ENCODE measurements around the gene FYCO1.

Gene FYCO1

GRCh38 chr3:45984331-45985312, 11.0 kb downstream of the FYCO1 start:
- peak; percentile 33 for DNase-seq (ENCODE audit: low read depth)

DNA sequence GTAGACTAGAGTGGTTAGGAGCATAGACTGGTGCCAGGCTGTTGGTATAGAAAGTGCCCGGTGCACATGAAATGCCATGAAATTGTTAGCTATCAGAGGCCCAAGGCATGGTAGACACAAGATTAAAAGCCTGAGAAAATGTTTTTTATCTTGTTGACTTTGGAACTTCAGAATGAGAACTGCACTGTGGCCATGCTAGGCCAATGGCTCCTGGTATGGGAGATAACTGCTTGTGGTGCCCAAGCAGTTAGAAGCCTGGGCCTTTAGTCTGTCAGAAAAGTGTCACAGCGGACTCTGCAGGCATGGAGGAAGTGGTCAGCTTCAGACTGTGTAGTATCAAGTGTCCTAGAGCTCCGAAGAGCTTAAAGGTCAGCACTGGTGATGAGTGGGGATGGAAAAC, 11.9 kb downstream of the FYCO1 start:
- no peak for DNase-seq (ENCODE audit: low read depth)

DNA sequence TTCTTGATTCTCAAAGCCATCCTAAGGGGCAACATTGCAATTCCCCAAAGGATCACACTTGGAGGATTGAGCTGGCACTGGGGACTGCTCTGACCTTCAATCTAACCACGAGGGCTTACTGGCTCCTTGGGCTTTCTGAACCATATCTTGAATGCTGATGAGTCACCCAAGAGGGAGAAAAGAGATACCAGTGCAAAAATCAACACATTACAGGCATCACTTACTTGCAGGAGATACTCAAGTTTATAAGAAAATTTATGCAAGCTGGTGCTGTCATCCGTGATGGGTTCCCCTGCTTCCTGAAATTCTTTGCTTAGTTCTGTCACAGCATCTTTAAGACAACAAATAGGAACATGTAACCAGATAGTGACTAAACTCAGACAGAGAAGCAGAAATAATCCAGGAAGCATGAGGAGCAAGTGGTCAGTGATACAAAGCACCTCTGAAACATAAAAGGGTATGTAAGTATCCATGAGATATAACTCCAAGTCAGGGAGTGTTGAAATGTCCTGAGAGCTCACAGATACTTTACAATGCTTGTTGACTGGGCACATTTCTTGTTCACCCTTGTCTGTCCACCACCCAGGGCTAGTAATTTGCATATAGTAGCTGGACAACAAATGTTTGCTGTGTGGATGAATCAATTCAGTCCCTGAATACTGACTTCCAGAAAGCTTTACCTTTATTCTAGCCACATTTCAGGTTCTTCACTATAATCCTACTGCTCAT, 14.1 kb downstream of the FYCO1 start:
- no peak for DNase-seq (ENCODE audit: low read depth)

GRCh38 chr3:45980819-45981218, 14.8 kb downstream of the FYCO1 start:
- no peak for DNase-seq (ENCODE audit: low read depth)

GRCh38 chr3:45980229-45980813, 15.3 kb downstream of the FYCO1 start:
- no peak for DNase-seq (ENCODE audit: low read depth)

DNA sequence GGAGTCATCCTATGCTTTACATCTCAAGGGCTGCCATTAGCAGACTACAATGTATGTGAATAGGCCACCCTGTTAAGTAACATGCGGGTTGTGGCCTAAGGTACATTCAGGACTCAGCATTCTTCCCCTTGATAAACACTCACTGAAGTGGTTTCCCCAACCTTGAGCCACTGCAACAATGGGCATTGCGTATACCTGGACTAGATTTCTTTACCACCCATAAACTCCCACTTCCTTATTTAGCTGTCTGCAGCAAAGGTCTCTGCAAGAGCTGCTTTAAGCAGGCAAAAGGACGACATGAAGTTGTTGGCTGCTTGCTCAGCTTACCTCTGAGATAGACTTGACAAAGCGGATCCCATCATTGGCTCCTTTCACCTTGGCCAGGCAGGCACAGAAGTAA, 16.2 kb downstream of the FYCO1 start:
- no peak for DNase-seq (ENCODE audit: low read depth)

DNA sequence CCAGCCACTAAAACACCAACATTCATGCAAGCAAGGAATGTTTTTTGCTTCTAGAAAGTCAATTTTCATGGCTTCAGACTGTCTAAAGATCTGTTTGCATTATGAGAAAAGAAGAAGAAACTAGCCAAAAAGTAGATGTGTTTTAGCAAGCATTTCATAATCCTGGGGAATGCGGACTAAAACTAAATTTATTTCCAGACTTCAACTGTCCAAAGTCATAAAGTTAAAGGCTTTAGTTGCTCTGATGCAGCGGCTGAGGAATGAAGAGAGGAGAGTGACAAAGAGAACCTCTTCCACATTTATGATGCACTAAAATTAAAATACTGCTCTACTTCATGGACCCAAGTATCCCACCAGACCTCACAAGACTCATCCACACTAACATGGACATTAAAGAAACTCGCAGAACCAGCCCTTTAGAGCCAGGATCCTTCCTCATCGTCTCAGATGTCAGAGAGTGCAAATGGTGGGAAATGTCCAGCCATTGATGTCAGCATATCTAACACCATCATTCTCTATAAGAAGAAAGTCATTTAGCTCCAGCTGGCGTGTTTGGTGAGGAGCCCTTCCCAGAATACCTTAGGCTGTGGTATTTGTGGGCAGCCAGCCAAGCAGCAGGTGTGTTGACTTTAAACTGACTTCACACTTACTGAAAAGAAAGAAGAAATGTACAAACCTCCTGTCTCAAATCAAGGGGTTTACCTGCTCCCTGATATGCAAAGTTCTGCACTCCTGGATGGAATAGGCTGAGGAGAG, 17.4 kb downstream of the FYCO1 start:
- no peak for DNase-seq (ENCODE audit: low read depth)

DNA sequence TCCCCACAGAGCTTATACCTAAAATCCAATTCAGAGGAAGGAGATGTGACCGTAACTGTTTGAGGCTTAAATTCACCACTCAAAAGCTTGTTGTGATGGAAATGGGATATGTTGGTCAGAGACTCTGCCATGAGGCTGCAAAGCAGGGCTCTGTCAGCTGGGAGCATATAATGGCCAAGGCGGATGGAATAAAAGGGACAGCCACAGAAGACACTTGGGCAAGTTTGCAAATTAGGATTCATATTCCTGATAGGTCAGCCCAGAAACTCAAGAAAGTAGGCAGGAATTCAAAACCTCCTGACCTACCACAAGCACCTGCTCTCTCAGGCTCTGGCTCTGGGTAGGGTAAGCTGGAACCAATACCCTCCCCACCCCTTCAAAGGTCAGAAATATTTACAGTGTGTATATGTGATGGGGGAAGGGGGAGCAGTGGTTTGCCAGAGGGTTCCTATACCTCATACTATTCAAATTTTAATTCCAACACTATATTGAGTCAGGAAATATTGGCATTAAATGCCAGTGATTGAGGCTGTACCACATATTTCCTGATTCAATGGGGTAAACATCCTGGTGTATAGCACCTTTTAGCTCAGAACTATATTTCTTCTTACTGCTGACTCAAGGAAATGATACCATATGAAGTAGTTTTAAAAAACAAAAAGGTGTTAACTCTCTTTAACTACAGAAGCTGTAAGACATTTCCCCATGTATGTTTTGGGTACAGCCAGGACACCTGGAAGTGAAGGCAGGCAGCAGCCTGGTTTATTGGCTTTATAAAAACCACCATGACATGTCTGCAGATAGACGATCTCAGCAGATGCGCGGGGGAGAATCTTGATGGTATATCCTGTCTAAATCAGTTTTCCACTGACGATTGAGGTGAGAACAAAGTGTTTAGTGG, 19.2 kb downstream of the FYCO1 start:
- DNase-seq (ENCODE audit: low read depth) = no peak

- DNase-seq (ENCODE audit: low read depth) = no peak
Measured at GRCh38 chr3:45975686-45976085, 19.9 kb downstream of the FYCO1 start.

GRCh38 chr3:45974686-45975085, 20.9 kb downstream of the FYCO1 start:
- no peak for DNase-seq (ENCODE audit: low read depth)

DNA sequence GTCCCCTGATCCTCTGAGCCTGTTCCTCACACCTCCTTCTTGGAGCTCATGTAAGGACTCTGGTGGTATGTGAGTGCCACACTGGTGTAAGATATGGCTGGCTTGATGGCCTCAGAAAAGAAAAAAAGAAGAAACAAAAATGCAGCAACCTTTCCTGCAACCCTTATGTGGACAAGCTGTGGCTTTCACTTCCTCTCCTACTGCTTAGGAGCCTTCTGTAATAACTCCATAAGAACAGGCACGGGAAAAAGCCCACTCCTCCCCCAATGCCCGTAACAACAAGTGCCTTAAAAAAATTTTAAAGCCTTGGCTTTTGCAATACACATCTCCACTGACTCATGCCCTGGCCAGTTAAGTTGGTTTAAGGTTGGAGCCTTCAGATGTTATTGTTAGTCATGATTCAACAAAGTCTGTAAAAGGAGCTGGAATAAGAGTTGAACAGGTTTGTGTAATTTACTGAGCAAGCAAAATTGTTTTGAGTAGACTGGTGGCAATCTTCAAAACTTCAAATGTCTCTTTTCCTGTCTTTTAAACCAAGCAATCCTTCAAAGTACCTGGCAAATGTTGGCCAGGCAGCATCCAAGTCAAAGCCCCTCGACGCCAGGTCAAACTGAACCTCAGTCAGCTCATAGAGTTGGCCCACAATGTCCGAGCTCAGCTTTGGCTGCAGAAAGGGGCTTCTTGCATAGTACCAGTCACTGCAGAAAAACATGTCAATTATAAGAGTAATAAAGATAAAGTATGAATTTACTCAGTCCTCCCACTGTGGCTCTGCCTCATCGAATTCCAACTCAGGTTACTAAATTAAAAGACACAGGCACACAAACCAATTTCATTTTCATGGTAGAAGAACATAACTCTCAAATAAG, 22.9 kb downstream of the FYCO1 start:
- DNase-seq (ENCODE audit: low read depth) = peak; percentile 66

DNA sequence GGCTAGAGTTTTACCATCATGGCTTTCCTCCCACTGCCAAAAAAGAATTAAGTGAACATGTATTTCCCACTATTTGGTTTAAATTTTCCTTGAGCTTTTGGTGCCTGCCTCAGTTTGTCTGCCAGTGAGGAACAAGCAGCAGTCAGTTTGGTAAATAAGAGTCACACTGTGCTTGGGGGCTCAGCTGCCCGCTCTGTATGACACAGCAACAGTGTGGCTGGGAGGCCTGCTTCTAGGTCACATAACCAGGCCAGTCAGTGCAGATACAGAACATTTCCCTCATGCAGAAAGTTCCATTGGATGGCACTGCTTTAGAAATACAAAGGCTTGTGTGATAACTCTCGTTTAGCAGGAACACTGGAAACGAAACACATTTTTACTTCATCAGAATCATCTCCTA, 25.7 kb downstream of the FYCO1 start:
- no peak for DNase-seq (ENCODE audit: low read depth)

DNA sequence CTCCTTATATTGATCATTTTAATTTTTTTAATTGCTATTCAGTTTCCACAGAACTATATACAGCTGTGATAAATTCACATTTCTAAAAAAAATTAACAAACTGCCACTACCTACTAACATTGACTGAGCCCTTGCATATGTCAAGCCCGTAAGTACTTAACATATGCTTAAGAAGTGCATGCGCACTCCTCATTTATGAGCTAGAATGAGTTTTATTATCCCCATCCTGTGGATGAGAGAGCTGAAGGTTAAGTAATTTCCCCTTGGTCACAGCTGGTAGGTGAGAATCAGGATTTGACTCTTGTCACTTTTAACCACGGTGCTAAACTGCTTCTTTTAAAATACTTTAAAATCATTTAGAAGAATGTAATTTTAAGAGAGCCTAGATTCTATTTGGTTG, 26.5 kb downstream of the FYCO1 start:
- no peak for DNase-seq (ENCODE audit: low read depth)

GRCh38 chr3:45968706-45969105, 26.9 kb downstream of the FYCO1 start:
- DNase-seq (ENCODE audit: low read depth) = peak; percentile 33

GRCh38 chr3:45968149-45968548, 27.5 kb downstream of the FYCO1 start:
- DNase-seq (ENCODE audit: low read depth) = no peak

DNA sequence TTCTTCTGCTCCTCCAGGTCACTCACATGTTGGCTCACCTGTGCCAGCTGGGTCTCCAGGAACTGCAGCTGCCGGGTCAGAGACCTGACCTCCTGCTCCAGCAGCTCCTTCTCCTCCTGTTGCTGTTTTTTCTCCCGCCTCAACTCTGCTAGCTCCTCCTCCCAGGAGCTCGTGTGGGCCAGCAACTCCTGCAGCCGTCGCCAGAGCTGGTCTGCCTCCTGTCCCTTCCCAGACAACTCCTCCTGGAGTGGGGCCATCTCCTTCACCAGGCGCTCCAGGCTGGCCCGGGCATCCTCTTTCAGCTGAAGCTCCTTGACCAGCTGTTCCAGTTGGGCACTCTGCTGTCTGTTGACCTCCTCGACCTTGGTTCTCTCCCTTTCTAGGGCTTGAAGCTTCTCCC, 27.9 kb downstream of the FYCO1 start:
- no peak for DNase-seq (ENCODE audit: low read depth)

DNA sequence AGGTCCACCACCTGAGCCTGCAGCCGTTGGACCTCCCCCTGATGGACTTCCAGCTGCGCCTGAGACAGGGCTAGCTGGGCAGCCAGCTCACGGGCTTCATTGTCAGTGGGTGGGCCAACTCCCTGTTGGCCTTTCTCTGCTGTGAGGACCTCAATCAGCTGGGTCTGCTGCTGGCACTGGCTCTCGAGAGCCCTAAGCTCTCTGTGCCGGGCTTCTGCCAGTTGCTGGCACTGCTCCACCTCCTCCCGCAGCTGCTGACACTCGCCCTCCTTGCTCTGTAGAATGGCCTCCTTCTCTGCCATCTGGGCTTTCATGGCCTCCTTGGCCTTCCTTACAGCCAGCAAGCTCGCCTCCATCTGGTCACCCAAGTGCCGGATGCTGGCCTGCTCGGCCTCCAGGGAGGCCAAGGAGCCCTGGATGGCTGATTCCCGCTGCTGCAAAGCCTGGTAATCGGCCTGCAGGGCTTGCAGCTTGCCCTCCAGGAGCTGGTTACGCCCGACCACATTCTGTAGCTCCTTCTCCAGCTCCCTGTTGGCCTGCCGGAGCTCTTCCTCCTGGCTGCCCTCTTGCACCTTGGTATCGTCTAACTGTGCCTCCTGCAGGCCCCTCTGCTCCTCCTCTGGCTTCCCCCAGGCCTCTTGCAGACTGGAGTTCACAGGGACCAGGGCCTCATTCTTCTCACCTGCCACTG, 28.5 kb downstream of the FYCO1 start:
- no peak for DNase-seq (ENCODE audit: low read depth)

- DNase-seq (ENCODE audit: low read depth) = no peak
Measured at GRCh38 chr3:45966371-45966791, 29.2 kb downstream of the FYCO1 start.

- no peak for DNase-seq (ENCODE audit: low read depth)
Measured at GRCh38 chr3:45965653-45966052, 30.0 kb downstream of the FYCO1 start.
